ENCODE measurements around the gene SPSB4. TPM values are rescaled to one million over a fixed set of nuclear protein-coding genes. Genes with fewer than 3 reads are reported as not detected.

Gene SPSB4
- total and polyA plus RNA-seq, 9 of the 15 experiments (the other 6 are each of a cell fraction or from before 2014, with no cell fraction given): not detected

DNA sequence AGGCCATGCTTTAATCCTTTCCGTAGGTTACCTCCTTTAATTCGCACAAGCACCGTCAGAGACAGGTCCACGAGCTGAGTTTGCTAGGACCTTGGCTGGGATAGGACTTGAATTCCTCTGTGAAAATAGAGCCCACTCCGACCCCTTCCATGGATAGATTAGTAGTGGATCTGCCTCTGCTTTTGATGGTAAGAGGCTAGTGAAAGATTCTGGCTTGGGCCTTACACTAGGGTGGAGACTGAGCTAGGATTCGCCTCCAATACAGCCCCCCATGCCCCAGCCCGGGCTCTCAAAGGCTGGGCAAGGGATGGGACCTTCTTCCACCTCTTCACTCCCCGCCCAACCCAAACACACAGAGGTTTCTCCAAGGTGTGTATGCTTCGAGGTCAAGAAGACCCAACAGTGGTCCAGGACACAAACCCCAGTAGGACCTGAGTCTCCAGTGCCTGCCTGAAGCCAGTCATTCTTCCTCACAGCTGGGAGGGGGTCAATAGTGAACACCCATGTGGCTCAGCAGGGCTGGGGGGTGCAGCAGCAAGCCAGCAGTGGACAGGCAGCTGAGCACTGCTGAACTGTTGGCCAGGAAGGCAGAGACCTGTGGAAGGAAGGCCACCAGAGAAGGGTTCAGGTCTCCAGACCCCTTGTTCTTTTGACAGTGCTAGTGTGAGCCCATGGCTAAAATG lies 75.7 kb downstream of the SPSB4 start (continued):
- TF ChIP-seq, protein P1, sequence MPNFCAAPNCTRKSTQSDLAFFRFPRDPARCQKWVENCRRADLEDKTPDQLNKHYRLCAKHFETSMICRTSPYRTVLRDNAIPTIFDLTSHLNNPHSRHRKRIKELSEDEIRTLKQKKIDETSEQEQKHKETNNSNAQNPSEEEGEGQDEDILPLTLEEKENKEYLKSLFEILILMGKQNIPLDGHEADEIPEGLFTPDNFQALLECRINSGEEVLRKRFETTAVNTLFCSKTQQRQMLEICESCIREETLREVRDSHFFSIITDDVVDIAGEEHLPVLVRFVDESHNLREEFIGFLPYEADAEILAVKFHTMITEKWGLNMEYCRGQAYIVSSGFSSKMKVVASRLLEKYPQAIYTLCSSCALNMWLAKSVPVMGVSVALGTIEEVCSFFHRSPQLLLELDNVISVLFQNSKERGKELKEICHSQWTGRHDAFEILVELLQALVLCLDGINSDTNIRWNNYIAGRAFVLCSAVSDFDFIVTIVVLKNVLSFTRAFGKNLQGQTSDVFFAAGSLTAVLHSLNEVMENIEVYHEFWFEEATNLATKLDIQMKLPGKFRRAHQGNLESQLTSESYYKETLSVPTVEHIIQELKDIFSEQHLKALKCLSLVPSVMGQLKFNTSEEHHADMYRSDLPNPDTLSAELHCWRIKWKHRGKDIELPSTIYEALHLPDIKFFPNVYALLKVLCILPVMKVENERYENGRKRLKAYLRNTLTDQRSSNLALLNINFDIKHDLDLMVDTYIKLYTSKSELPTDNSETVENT (CRISPR knock-in tag; IDR thresholded peaks at IDR 0.05): no peak
- TF ChIP-seq ZBTB2 (IDR thresholded peaks at IDR 0.05): no peak
- TF ChIP-seq TSC22D4 (tag; IDR thresholded peaks at IDR 0.05): no peak
- TF ChIP-seq HSF4 (CRISPR knock-in tag; IDR thresholded peaks at IDR 0.05; ENCODE audit: borderline replicate concordance): no peak
- no peak for TF ChIP-seq SAP30 (IDR thresholded peaks at IDR 0.05; ENCODE audit: borderline replicate concordance, insufficient read depth, low read depth, low read length, poor library complexity, severe bottlenecking)
- no peak for TF ChIP-seq IRF2 (CRISPR knock-in tag; IDR thresholded peaks at IDR 0.05)
- TF ChIP-seq SIX5 (IDR thresholded peaks at IDR 0.05; ENCODE audit: borderline replicate concordance in 1 of 2, insufficient read depth in 1 of 2, low read depth in 1 of 2, low read length in 2 of 2): no peak
- TF ChIP-seq NFE2L1 (tag; IDR thresholded peaks at IDR 0.05; ENCODE audit: borderline replicate concordance, low read depth): no peak
- TF ChIP-seq VEZF1 (CRISPR knock-in tag; IDR thresholded peaks at IDR 0.05): no peak
